ENCODE results near the gene DERA.

DERA gene

DNA sequence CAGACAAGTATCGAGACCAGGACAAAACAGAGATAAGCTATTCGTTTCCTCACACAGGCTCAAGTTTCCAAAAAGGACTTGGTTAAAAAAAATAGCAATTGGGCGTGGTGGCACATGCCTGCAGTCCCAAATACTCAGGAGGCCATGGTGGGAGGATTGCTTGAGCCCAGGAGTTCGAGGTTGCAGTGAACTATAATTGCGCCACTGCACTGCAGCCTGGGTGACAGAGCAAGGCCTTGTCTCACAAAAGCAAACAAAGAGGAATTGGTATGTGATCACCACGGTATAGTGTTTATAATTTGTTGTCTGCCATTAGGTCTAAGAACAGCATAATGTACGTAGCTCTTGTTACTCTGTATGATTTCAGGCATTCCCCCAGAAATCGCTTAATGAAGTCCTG lies 175.3 kb downstream of the DERA start:
- no peak for DNase-seq

DNA sequence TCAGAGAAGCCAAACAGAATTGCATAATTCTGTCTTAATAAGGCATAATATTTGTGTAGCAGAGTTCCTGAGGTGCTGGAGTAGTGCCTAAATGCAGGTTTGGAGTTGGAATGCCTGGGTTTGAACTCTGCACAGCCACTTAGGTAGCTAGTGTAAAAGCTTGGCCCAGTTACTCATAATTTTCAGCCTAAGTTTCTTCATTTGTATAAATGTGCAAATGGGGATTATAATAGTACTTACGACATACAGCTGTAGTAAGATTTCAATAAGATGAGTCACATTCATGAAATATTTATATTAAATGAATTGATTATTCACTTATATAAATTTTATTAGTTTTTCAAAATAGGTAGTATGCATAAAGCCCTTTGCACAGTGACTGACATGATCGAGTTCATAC lies 175.8 kb downstream of the DERA start:
- no peak for DNase-seq

Measured in effector CD8-positive, alpha-beta T cell (primary cell).